Activated T-helper 1 cell treated with Interleukin-2 at 50 U/mL for 16 hours (primary cell): ENCODE measurements around the gene LMBRD2.
A peak's percentile ranks its signal among the peaks of the same experiment; 100 is the strongest.
"Not testable (repeated sequence)": the region's sequence is repeated elsewhere in the genome, so short reads cannot be mapped to it uniquely, and the experiment has no call there.

Experiments
- DNase-seq: peaks from one replicate; pipeline ENCODE4 v3.0.0-alpha.2; 2020; ENCODE audit warnings: low read depth

LMBRD2 gene

DNA sequence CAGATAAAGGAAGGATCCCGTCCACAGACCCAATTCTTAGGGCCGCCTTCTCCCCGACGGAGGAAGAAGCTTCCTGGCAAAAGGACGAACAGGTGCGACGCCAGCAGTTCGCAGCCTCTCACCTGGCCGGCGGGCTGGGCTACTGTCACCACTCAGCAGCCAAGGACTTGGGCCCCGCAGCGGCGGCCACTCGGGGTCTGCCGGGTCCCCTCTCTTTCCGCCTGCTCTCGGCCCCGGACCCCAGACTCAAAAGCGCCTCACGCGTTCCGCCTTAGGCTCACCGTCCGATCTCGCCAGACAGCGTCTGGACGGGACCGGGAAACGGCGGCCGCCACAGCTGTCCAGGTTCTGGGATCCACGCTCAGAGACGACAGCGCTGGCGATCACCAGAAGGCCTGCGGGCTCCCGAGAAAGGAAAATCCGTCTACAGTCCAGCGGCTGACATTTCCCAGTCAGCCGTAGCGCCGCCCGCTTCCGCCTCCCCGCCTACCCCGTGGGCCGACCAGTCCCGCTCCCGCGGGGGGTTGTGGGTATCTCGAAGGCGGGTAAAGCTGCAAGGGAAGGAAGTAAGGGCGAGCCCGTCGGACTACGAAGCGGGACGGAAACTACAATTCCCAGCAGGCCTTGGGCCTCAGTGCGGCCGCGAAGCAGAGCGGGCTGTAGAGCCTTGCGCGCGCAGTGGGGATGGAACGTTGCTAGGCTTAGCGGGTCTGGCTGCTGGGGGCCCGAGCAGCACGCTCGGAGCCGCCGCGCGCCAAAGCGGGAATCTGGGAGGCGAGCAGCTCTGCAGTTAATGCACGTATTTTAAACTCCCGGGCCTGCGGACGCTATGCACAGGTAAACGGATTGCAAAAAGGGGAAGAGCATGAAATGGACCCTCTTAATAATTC lies at the start of gene LMBRD2, which contains the start of gene SKP2:
TSS of gene LMBRD2 (minus strand) at position 454 of the 890 bp plus-strand sequence. CDS start 8,538 bp downstream, outside the sequence.
TSS of gene SKP2 (plus strand) at position 678 of the 890 bp plus-strand sequence. CDS start at position 830, 152 bp downstream.
- DNase-seq = peak; percentile 93

DNA sequence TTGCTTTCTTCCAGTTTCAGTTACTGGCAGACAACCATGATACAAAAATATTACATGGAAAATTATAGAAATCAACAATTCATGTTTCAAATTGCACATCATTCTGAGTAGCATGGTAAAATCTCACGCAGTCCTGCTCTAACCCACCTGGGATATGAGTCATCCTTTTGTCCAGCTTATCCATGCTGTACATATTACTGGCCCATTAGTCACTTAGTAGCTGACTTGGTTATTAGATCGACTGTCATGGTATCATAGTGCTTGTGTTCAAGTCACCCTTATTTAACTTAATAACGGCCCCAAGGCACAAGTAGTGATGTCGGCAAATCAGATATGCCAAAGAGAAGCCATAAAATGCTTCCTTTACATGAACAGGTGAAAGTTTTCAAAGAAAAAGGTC lies 48.8 kb upstream of the LMBRD2 start:
- DNase-seq = no peak

DNA sequence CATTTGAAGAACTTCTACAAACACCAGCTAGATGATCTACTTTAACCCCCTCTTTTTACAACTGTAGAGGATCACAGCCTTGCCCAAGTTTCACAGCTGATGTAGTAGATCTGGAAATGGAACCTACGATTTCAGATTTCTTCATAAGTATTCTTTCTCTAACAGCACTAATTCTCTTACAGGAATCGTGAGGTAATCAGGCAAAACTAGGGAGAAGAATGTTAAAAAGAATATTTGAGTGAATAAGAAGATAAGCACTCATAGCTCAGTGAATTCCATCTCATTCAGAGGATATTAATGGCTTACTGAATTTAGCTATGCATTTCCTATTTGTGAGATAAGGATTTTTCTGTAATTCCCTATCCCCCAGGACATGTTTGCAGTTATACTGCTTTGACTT lies 47.9 kb upstream of the LMBRD2 start:
- DNase-seq = no peak

DNA sequence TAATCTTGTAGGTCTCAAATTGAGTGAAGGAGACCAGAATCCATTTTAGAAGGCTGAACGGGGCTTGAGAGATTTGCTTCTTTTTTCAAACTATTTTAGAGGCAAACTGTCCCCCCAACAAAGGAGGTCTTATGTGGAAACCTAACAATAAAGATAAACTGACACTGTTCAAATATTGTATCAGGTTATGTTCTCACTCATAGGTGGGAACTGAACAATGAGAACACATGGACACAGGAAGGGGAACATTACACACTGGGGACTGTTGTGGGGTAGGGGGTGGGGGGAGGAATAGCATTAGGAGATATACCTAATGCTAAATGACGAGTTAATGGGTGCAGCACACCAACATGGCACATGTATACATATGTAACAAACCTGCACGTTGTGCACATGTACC lies 47.1 kb upstream of the LMBRD2 start:
- DNase-seq = not testable (repeated sequence)

DNA sequence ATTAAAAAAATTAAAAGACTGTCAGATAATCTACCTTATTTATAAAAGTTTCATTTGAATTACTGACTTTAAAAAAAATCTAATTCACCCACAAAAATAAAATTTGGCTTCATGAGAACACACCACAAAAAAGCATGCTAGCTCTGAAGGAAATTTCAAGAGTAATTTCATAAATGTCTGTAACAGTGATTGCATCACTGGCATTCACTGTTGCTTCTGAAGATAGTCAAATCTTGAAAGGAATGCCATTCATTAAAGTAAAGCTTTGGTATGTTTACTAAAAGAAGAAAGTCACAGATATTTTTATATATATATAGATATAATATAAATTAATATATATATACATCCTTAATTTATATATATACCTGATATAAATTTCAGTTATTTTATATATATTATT lies 46.6 kb upstream of the LMBRD2 start:
- no peak for DNase-seq

DNA sequence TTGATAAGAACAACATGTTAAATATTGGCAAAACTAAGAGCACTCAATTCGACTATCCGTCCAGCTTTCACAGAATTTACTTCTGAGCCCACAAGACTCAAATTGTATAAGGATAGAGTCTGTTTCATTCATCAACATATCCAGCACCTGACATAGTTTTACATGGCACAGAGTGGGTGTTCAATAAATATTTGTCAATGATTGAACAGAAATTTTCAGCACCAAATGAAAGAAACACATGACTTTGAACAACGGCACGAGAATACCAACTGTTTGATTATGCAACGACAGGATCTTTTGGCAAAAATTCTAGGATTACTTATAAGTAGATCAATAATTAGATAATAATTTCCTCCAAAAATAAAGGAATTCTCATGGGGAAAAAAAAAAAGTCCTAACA lies 42.1 kb upstream of the LMBRD2 start:
- DNase-seq = no peak

DNA sequence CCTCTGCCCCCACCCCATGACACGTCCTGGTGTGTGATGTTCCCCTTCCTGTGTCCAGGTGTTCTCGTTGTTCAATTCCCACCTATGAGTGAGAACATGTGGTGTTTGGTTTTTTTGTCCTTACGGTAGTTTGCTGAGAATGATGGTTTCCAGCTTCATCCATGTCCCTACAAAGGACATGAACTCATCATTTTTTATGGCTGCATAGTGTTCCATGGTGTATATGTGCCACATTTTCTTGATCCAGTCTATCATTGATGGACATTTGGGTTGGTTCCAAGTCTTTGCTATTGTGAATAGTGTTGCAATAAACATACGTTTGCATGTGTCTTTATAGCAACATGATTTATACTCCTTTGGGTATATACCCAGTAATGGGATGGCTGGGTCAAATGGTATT lies 32.7 kb upstream of the LMBRD2 start:
- not testable (repeated sequence) for DNase-seq

DNA sequence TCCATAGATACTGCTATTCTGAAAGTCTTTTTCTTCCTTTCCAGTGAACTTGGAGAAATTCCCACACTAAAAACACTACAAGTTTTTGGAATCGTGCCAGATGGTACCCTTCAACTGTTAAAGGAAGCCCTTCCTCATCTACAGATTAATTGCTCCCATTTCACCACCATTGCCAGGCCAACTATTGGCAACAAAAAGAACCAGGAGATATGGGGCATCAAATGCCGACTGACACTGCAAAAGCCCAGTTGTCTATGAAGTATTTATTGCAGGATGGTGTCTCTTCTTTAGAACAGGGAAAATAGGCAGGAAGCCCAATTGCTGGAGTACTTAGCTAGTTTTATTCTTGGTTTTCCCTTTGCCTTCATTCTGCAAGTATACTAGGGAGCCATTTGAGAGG lies 30.1 kb upstream of the LMBRD2 start:
- DNase-seq = no peak

DNA sequence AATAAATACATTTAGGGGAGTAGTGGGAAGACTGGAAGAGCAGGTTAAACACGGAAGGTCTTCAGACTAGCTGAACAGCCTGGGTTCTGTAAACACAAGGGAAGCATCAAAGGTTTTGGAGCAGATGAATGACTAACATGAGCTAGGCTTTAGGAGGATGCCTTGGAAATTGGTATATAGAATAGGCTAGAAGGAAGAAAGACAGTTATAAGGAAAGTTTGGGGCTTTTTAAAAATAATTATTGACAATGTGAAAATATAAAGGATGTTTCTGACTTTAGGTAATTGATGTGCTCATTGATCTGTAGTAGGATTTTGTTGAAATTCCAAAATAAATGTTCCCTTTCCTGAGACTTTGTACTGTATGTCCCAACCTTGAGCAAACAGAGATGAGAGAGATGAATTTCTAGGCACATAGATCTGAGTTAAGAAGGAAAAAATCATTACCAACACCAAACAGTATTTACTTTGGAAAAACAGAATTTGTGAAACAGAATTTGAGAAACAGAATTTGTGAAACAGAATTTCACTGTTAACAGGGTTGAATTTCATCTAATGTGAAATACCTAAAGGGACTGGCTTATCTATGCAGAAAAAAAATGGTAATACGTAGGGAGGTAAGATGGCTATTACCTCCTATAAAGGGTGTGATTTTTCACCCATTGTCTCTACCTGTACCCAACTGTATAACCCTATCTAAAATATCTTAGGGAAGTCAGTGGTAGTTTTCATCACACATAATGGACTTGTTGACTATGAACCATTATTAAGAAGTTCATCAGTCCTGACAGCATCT lies 29.1 kb upstream of the LMBRD2 start:
- no peak for DNase-seq

DNA sequence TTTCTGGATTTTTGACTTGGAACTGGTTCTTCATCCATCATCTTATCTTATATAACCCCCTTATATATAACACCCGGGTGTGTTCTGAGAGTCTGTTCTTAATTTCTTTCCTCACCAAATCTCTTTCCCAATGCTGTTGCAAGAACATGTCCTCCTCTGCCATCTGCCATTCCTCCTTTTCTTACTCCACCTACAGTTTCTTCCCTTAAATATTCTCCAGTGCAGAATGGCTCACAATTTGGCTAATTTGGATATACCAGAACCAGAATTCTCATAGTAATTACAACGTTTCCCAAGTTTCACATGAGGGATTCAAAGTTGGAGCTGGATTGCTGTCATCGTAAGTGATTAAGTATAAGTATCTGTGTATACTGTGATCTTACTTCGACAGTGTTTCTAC lies 28.3 kb upstream of the LMBRD2 start:
- no peak for DNase-seq

DNA sequence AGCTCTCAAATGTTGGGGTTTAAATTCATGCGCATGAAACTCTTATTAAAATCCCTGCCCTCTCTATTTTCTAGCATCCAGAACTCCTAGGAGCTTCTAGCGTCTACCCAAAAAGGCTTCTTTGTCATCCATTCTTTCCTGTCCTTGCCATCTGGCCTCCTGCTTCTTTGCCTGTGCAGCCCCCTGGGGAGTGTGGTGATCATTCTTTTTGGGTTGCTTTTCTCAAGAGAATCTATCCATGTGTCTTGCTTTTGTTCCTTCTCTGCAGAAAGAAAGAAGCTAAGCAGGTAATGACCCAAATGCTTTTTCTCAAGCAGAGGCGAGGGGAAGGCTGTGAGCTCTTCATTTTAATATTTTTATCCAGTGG lies 26.8 kb upstream of the LMBRD2 start:
- no peak for DNase-seq

DNA sequence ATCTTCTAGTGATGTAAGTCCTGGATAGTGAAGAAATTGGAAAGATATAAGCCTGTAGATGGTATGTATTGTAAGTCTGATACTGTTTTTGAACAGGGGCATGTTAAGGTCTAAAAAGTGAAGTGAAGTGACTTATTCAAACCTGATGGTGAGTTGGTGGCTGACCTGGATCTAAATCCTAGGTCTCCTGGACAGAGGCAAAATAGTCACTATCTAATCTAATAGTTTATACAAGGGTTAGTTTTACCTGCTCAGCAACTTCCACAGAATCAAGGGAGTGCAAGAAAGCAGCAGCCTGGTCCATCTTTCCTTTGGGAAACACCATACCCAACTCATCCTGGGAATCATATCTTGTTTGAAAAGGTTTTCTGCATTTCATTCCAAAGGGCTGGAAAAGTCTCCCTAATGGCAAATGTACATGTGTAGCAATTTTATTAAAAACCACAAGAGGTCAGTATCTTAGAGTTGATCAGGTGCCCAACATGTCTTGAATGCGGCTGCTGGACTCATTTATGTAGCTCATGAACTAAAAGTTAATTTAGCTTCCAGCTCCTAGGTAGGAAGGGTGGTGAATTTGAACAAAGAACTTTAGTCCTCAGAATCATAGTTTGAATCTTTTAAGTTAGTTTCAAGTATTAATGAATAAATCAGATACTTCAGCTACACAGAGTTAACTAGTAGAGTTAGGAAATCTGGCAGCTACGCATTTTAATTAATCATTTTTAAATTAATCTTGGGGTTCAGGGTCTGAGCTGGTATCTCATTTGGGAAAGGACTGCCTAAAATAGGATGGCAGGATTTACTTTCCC lies 26.2 kb upstream of the LMBRD2 start:
- DNase-seq = no peak

DNA sequence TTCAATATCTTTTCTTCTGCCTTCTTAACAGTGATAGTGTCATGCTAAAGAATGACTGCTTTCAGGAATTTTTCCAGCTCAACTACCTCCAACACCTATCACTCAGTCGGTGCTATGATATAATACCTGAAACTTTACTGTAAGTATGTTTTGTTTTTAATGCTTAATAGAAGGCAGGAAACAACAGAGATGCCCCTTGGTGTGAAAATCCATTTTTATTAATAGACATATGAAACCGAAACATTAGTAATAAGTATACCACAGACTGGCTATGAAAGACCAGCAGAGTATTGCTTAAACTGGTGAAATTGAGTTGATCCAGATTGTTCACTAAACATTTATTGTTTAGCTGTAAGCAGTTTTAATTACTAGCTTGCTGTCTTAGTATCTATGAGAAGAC lies 25.5 kb upstream of the LMBRD2 start:
- no peak for DNase-seq

DNA sequence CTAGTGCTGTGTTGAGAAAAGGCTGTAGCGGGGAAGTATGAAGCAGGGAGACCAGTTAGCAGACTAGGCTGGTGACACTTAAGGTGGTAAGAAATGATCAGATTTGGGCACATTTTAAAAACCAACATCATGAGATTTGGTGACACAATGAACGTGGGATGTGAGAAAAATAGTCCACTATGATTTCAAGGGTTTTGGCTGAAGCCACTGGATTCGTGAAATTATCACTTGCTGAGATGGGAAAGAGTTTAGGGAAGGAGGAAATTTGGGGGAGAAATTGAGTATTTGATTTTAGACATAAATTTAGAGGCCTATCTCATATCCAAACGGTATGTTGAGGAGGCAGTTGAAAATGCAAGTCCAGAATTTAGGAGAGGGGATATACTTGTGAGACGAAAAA lies 23.4 kb upstream of the LMBRD2 start:
- DNase-seq = no peak

DNA sequence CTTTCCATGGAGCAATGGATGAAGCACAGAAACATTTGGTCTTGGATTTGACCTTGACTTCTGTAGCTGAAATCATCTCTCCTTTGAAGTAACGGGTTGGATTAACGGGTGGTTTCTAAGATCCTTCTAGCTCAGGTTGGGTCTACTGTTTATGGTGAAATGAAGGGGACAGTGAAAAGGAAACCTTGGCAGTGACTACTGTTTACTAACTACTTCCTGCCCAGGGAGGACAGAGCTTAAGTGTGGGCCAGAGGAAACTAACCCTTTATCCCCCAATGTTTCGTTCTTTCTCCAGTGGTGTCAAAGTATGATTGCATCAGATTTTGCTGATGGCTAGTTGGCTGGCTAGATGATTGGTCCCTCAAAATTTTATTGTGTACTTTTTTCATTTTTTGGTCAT lies 22.4 kb upstream of the LMBRD2 start:
- no peak for DNase-seq

DNA sequence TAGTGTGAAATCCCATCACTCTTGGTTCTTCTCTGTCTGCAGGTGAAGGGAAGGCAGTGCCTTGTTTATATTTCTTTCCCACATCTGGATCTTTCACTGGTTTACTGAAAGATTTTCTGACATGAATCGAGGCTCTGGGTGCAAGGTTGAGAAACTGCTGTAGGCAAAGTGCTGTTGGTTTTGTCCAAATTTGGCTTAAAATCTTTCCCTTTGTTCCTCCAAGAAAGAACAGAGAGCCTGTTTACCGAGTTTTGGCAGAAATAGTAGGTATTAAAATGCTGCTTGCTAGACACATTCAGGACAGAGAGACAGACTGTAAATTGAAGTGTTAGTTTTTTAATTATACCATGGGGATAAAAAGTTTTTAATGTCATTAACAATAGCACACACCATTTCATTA lies 21.7 kb upstream of the LMBRD2 start:
- no peak for DNase-seq

DNA sequence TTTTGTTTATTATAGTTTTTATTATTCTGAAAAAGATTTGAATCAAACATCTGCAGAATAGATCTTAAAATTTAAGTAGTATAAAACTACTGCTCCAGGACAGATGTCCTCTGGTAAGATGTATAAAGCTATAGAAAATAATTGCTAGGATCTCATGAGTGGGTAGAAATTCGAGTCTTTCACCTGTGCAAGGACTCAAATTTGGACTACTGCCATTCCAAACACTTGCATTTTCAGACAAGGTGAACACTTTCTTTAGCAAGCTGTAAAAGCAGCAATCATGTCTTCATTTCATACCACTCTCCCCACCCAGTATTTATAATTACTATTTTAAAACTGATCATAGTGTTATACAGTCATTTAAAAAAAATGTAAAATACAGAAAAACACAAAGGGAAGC lies 20.9 kb upstream of the LMBRD2 start:
- no peak for DNase-seq

DNA sequence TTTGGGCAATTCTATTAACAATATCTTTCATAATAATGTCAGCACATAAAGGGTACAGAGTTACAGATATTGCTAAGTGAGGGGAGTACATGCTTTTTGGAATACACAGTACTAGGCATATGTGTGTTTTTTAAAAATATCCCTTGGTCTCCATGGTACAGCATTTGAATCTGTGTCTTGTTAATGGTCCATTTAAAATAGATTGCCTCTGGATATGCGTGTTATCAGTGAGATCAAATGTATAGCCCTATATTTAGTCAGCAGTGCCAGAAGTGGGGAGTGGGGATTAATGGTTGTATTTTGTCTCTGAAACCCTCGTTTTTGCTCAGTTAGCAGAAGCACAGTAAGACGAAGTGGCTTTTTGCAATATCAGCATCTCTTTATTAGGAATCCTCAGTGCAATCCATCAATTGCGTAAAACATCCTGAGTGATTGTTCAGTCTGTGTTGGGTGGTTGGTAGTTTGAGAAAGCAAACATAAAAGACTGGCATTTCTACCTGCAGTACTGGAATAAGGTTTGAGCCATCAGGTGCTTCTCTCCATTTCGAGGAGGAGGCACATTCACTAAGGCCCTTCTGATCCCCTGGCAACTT lies 19.2 kb upstream of the LMBRD2 start:
- DNase-seq = no peak

DNA sequence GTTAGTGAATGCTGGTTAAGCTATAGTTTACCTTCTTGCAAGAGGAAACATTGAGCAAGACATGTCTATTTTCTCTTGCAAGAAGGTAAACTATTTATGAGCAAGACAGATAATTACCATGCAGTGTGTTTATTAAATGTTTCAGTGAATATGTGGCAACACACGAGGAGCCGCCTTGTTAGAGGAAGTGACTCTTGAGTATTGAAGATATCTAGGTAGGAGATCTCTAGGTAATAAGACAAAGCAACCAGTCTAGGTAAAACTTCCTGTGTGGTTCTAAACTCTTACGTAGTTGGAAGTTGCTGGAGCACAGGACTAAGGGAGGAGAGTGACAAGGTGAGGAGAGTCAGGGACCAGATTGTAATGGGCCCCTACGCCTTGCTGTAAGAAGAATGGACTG lies 17.1 kb upstream of the LMBRD2 start:
- no peak for DNase-seq

DNA sequence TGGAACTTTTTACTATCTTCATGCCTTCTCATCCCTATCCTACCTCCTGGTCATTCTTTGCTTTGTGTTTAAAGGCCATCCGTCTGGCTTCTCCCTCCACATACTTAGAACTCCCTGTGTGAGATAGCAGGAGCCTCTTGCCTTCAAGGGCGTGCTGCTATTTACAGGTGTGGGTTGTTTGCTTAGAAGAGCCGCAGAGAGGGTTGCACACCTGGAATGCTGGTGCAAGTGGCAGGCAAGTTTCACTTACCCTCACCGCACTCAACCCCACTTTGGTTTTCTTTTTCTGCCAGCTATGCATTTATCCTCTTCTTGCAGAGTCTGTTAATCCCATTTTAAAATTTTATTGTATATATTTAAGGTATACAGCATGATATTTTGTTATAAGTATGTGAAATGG lies 12.8 kb upstream of the LMBRD2 start:
- no peak for DNase-seq

DNA sequence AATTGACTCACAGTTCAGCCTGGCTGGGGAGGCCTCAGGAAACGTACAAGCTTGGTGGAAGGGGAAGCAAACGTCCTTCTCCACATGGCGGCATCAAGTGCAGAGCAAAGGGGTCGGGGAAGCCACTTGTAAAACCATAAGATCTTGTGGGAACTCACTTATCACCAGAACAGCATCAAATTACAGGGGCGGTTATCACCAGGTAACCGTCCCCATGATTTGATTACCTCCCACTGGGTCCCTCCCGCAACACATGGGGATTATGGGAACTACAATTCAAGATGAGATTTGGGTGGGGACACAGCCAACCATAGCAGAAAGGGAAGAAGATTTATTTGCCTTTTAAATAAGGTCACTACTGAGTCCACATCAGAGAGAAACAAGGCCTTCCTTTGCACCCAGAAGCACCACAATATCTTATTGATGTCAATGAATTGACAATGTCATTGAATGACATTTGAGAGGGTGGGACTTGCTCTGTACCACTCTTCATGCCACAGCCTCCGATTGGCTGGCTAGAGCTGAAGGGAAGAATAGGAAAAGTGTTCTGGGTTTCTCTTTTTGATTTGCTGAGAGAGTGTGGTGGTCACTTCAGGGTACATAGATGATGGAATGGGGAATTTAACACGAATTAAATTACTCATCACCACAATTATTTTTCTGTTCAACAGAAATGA lies 11.3 kb upstream of the LMBRD2 start:
- no peak for DNase-seq
